ENCODE measurements around the gene PIGK.
A peak's percentile ranks its signal among the peaks of the same experiment; 100 is the strongest.
"Not testable (repeated sequence)": the region's sequence is repeated elsewhere in the genome, so short reads cannot be mapped to it uniquely, and the experiment has no call there.

PIGK gene

GRCh38 chr1:77188770-77189169, 30.5 kb downstream of the PIGK start:
- no peak for DNase-seq

- DNase-seq = not testable (repeated sequence)
Measured at GRCh38 chr1:77186907-77187306, 32.3 kb downstream of the PIGK start.

DNA sequence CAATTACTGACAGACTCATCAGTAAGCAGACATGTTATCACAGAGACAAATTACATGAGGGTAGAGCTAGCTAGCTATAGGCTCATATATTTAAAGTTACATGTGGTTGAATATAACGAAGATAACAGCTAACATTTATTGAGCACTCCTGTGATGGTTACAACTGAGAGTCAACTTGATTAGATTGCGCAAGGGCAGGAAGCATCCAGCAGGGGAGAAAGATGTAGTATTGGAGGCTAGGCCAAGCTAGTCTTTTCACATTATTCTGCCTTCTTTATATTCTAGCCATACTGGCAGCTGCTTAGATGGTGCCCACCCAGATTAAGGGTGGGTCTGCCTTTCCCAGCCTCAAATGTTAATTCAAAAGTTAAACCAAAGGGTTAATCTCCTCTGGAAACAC, 37.1 kb downstream of the PIGK start:
- no peak for DNase-seq

DNA sequence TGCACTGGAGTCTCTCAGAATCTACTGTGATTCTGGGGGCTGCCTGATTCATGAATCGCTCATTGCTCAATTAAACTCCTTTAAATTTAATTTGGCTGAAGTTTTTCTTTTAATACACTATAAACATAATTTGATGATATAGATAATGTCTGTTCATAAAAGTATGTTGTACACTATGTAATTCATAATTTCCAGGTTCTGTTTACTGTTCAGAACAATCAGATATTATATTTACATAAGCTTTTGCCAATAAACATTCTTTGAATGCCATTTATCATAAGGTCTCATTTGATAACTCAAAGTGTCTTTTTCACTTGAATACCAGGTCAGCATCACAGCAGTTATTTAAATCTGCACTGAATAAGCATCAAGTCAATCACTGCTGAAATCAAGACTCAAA, 39.6 kb downstream of the PIGK start:
- DNase-seq = no peak

GRCh38 chr1:77175230-77175844, 43.9 kb downstream of the PIGK start:
- DNase-seq = no peak

- DNase-seq = no peak
Measured at GRCh38 chr1:77170687-77171086, 48.5 kb downstream of the PIGK start.

DNA sequence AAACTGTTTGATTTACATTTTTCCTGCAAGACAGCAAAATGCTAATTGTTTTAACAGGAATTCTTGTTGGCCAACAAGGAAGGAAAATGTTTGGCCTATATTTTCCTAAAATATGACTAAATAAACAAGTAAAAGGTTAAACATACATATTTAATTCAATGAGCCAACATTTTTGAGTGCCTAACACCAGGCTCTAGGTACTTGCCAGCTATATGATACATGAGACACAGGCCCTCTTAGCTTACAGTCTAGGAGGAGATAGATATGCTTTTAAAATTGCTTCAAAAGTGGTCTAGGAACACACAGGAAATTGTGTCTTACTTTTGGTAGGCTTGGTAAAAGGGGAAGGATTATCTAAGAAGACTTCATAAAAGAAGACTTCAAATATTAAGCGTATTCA, 50.9 kb downstream of the PIGK start:
- DNase-seq = no peak

- no peak for DNase-seq
Measured at GRCh38 chr1:77164434-77164944, 54.7 kb downstream of the PIGK start.

DNA sequence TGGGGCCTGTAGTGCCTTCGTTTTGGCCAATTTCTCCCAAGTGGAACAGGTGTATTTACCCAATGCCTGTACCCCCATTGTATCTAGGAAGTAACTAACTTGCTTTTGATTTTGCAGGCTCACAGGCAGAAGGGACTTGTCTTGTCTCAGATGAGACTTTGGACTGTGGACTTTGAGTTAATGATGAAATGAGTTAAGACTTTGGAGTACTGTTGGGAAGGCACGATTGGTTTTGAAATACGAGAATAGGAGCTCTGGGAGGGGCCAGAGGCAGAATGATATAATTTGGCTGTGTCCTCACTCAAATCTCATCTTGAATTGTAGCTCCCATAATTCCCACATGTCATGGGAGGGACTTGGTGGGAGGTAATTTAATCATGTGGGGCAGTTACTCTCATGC, 59.5 kb downstream of the PIGK start:
- DNase-seq = not testable (repeated sequence)

DNA sequence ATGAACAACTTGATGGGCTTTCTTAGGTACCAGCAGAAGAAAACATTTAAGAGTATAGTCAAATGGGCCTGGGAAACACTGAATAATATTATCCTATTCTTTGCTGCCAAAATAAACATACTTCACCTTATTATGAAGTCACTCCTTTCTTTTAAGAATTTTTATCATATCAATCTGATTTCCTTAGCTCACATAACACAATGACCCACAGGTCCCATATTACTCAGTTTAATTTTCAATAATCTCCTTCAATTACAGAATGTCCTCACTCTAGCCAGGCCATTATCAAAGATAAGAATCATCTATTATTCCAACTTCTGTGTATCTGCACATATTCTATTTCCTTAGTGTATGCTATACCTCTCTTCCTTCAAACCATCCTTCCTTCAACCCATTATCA, 63.0 kb downstream of the PIGK start:
- no peak for DNase-seq

- no peak for DNase-seq
Measured at GRCh38 chr1:77146270-77146669, 73.0 kb downstream of the PIGK start.

- DNase-seq = no peak
Measured at GRCh38 chr1:77143529-77144121, 75.6 kb downstream of the PIGK start.

DNA sequence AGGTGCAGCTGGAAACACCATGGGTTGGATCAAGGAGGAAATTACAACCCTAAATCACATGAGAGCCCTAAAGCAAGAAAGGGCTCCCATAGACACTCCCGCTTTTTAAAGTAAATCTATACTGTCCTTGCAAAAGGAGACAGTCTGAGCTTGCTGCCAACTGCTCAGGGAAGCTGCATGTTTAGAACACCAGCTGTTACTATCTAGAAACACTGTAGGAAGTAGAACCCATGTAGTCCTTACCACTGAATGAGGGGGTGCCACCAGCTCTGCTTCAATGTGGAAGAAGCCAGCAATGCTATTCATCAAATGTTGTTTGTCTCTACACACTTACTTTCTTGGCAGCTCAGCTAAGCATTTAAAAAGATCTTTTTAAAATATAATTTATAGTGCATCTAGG, 79.8 kb downstream of the PIGK start:
- no peak for DNase-seq

DNA sequence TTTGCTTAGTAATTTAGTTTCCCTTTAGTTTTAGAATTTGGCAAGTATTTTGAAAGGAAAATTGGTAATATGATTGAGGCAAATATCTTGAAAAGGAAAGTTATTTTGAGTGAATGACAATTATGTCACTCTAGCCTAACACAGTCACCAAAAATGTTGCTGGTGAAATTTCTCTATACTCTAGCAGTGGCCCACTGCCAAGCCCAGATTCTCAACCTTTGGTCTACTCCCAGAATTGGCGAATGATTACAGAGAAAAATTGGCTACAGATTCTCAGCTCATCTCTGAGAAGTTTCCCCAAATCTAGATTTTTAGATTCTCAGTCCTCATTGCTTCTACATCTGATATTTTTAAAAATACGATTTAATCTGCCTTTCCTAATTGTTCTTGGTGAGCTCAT, 84.9 kb downstream of the PIGK start:
- no peak for DNase-seq

- no peak for DNase-seq
Measured at GRCh38 chr1:77133731-77134358, 85.4 kb downstream of the PIGK start.

- DNase-seq = peak; percentile 64
Measured at GRCh38 chr1:77126307-77126706, 92.9 kb downstream of the PIGK start.

GRCh38 chr1:77121503-77121902, 97.7 kb downstream of the PIGK start:
- DNase-seq = no peak

DNA sequence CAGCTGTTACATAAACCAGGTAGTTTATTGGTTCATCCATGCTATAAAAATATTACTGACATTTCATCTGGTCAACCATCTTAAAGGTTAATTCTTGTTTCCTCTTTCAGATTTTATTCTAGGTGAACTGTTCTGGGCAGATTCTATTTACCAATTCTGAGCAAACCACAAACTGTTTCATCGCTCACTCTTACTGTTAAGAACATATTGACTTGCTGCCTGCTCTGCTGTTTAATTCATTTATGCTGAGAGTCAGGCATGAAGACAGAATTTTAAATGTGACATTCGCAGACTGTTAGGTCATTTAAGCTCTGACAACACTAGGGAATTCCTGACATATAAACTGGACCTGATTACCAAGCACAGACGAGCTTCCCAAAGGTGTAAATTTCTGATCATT, 98.3 kb downstream of the PIGK start:
- no peak for DNase-seq

DNA sequence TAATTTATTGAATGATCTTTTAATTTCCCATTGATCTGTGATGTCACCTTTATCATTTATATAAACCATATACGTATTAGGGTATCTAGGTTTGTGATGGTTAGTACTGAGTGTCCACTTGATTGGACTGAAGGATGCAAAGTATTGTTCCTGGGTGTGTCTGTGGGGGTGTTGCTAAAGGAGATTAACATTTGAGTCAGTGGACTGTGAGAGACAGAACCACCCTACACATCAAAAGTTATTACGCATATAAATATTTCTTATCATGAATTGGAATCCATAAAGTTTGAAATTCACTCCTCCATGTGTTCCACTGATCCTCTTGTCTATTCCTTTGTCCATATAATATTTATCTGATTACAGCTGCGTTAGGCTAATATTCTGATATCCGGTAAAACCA, 100.5 kb downstream of the PIGK start:
- DNase-seq = no peak

DNA sequence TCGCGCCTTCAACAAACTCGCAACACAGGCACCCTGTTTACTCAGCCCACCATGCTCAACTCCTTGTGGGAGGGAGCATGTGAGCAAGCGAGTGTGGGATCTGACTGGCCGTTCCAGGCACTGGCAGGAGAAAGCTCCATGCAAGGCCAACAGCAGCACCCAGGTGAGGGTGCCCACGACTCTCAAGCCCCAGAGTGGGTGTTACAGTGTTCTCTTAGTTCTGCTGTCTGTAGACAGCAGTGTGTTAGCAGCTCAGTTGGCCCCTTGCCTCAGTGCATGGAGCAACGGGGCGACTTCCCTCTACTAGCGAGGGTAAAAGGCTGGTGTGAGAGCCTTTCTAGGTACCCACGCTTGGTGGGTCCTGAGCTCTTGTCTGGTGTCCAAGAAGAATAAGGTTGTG, 114.6 kb downstream of the PIGK start:
- DNase-seq = no peak

DNA sequence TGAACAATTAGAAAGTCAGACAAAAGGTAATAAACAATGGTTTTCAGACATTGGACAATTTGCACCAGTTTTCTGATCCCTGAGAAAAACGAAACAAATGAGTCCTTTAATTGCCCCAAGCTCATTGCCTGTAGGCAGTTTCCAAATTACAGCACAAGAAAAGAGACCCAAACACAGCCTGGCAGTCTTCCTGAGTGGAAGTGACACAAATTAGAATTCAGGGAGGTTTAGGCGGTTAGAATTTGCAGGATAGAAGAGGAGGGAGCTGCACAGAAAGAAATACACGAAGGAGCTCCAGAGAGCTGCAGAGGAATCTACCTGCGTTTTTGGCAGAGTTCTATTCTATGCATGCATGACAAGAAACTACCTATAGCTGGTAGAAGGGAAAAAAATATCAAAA, 115.7 kb downstream of the PIGK start:
- no peak for DNase-seq

DNA sequence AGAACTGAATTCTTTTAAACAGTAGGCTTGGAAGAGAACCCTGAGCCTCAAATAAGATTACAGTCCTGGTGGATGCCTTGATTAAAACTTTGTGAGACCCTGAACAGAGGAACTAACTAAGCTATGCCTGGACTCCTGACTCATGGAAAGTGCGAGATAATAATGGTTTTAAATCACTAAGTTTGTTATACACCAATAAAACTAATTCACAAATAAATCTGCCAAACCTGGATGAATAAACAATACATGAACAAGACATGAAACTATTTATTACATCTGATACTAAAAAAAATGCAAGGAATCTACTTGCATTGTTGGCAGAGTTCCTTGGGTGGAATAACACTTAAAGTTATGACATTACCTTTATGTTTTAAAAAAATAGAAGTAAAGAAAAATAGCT, 118.4 kb downstream of the PIGK start:
- no peak for DNase-seq

DNA sequence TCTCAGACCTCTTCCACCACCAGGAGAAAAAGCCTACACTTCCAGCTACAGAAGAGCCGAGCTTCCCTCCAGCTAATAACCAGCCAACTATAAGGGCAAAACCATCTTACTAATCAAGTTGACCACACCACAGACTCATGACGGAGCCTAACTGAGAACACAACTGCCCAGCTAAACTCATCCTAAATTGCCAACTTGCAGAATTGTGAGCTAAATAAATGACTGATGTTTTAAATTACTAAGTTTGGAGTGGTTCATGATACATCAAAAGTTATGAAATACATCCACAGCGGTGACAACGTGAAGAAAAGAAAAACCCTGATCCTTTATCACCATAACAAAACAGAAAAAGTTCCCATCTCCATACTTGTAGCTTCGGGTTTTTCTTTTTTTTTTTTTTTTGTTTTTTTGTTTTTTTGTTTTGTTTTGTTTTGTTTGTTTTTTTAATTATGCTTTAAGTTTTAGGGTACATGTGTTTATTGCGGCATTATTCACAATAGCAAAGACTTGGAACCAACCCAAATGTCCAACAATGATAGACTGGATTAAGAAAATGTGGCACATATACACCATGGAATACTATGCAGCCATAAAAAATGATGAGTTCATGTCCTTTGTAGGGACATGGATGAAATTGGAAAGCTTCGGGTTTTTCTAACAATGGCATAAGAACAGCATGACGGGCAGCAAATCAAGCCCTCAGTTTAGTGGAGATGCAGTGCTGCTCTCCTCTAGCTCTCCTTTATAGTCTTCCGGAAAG, 122.6 kb downstream of the PIGK start:
- DNase-seq = no peak

- no peak for DNase-seq
Measured at GRCh38 chr1:77095236-77095635, 124.0 kb downstream of the PIGK start.
